ENCODE results near the gene NOL4L.

GRCh38 chr20:32594204-32594603 lies 9.1 kb upstream of the NOL4L start:
- TF ChIP-seq CTCF (IDR thresholded peaks at IDR 0.05; ENCODE audit: insufficient read depth, low read length, poor library complexity, severe bottlenecking) (no peak), EZH2phosphoT487 (conservative IDR thresholded peaks at IDR 0.05; ENCODE audit: low read length) (no peak)
